Measurements from ENCODE around the gene NAGPA. TPM values are rescaled to one million over a fixed set of nuclear protein-coding genes. Genes with fewer than 3 reads are reported as not detected.

Gene NAGPA
- total and polyA plus RNA-seq, 9 donors = 4.1 to 6.4 (median 5.7) TPM

GRCh38 chr16:5007256-5007655 lies 26.5 kb downstream of the NAGPA start:
- 55% methylated on average over 3 of the region's 10 CpGs for WGBS (ENCODE audit: insufficient coverage)
- no peak for DNase-seq

GRCh38 chr16:5006348-5007193 lies 27.2 kb downstream of the NAGPA start:
- H3K36me3 ChIP-seq (ENCODE audit: control insufficient read depth, insufficient read depth, low read length) = no peaks in the 10 kb centered on the region
- peaks cover 2% of the 10 kb centered on the region for H3K4me1 ChIP-seq (ENCODE audit: control insufficient read depth, insufficient read depth, low read length)
- no peaks in the 10 kb centered on the region for H3K9me3 ChIP-seq (replicated peaks; ENCODE audit: control insufficient read depth, low read depth, low read length)
- H3K4me3 ChIP-seq (ENCODE audit: low read length) = no peak overlapping the region
- peak overlapping the region; percentile 25 for H3K27ac ChIP-seq (ENCODE audit: low read length)
- peaks cover 10% of the 10 kb centered on the region for H3K27me3 ChIP-seq (ENCODE audit: control insufficient read depth, insufficient read depth, low read length)
- WGBS (ENCODE audit: insufficient coverage) = 55% methylated on average over 16 of the region's 22 CpGs
- DNase-seq = peak; percentile 81

More at GRCh38 chr16:5007256-5007655, 26.5 kb downstream of the NAGPA start:
- Histone ChIP-seq H3K27me3 (ENCODE audit: control insufficient read depth, insufficient read depth, low read length) (peaks cover 10% of the 10 kb centered on the region), H3K4me3 (ENCODE audit: low read length) (no peak overlapping the region), H3K27ac (ENCODE audit: low read length) (no peak overlapping the region), H3K4me1 (ENCODE audit: control insufficient read depth, insufficient read depth, low read length) (peaks cover 2% of the 10 kb centered on the region), H3K36me3 (ENCODE audit: control insufficient read depth, insufficient read depth, low read length) (no peaks in the 10 kb centered on the region), H3K9me3 (replicated peaks; ENCODE audit: control insufficient read depth, low read depth, low read length) (no peaks in the 10 kb centered on the region)

GRCh38 chr16:5005916-5006315 lies 27.8 kb downstream of the NAGPA start:
- Histone ChIP-seq H3K4me3 (ENCODE audit: low read length) (no peak overlapping the region), H3K27ac (ENCODE audit: low read length) (no peak overlapping the region), H3K9me3 (replicated peaks; ENCODE audit: control insufficient read depth, low read depth, low read length) (no peaks in the 10 kb centered on the region), H3K27me3 (ENCODE audit: control insufficient read depth, insufficient read depth, low read length) (peaks cover 9% of the 10 kb centered on the region), H3K36me3 (ENCODE audit: control insufficient read depth, insufficient read depth, low read length) (no peaks in the 10 kb centered on the region), H3K4me1 (ENCODE audit: control insufficient read depth, insufficient read depth, low read length) (peaks cover 2% of the 10 kb centered on the region)
- WGBS (ENCODE audit: insufficient coverage) = 40% methylated on average over 2 of the region's 4 CpGs
- DNase-seq = no peak

DNA sequence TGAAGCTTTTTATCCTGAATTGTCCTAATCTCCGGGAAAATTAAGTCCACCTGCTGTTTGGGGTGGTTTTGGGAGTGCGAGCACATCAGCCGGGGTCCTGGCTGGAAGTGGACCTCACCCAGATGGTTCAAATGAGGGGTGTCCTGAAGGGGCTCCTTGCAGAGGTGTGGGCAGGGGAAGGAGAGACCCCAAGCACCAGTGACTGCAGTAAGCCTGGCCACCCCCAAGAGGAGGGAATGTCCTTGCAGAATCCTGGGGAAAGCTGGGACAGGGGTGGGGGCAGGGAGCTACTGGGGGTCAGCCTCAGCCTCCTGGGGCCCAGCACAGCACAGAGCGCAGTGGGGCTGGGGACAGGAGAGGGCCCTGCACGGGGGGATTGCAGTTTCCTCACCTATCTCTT lies 29.4 kb downstream of the NAGPA start:
- H3K4me3 ChIP-seq (ENCODE audit: low read length) = no peak overlapping the region
- no peak for DNase-seq
- H3K27me3 ChIP-seq (ENCODE audit: control insufficient read depth, insufficient read depth, low read length) = peaks cover 3% of the 10 kb centered on the region
- peaks cover 2% of the 10 kb centered on the region for H3K4me1 ChIP-seq (ENCODE audit: control insufficient read depth, insufficient read depth, low read length)
- no peaks in the 10 kb centered on the region for H3K36me3 ChIP-seq (ENCODE audit: control insufficient read depth, insufficient read depth, low read length)
- H3K9me3 ChIP-seq (replicated peaks; ENCODE audit: control insufficient read depth, low read depth, low read length) = no peaks in the 10 kb centered on the region
- no peak overlapping the region for H3K27ac ChIP-seq (ENCODE audit: low read length)
- 79% methylated on average over 4 of the region's 5 CpGs for WGBS (ENCODE audit: insufficient coverage)

DNA sequence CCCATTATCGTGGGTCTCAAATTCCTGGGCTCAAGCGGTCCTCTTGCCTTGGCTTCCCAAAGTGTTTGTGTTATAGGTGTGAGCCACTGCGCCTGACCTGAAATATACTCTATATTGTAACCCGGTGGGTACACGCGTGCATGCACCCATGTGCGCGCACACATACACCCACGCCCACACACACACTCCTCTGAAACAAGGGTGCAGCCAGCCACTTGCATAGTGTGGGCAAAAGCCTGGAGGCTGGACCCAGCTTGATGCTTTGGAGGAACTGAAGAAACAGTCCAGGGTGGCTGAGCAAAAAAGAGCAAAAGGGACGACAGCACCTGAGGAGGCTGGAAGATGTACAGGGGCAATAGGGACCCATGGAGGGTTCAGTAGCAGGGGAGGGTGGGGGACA lies 29.9 kb downstream of the NAGPA start:
- peaks cover 2% of the 10 kb centered on the region for H3K4me1 ChIP-seq (ENCODE audit: control insufficient read depth, insufficient read depth, low read length)
- no peaks in the 10 kb centered on the region for H3K9me3 ChIP-seq (replicated peaks; ENCODE audit: control insufficient read depth, low read depth, low read length)
- peaks cover 3% of the 10 kb centered on the region for H3K27me3 ChIP-seq (ENCODE audit: control insufficient read depth, insufficient read depth, low read length)
- H3K27ac ChIP-seq (ENCODE audit: low read length) = no peak overlapping the region
- no peaks in the 10 kb centered on the region for H3K36me3 ChIP-seq (ENCODE audit: control insufficient read depth, insufficient read depth, low read length)
- H3K4me3 ChIP-seq (ENCODE audit: low read length) = no peak overlapping the region
- WGBS (ENCODE audit: insufficient coverage) = 67% methylated on average over 1 of the region's 10 CpGs
- no peak for DNase-seq

DNA sequence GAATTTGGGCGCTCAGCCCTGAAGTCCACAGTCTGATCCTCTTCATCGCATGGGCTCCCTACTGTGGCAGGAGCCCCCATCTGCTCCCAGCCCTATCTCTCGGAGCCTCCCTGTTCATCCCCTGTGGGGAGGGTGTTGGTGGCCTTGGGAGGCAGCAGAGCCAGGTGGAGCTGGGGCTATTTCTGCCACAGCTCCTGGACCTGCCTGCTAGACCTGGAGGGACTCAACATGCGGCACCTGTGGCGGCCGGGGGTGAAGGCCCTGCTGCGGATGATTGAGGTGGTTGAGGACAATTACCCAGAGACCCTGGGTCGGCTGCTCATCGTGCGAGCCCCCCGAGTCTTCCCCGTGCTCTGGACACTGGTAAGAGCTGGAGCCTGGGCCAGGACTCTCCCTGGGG lies 30.5 kb downstream of the NAGPA start:
- peaks cover 3% of the 10 kb centered on the region for H3K27me3 ChIP-seq (ENCODE audit: control insufficient read depth, insufficient read depth, low read length)
- DNase-seq = no peak
- H3K4me3 ChIP-seq (ENCODE audit: low read length) = no peak overlapping the region
- H3K36me3 ChIP-seq (ENCODE audit: control insufficient read depth, insufficient read depth, low read length) = no peaks in the 10 kb centered on the region
- WGBS (ENCODE audit: insufficient coverage) = 79% methylated on average over 6 of the region's 12 CpGs
- H3K4me1 ChIP-seq (ENCODE audit: control insufficient read depth, insufficient read depth, low read length) = peaks cover 2% of the 10 kb centered on the region
- H3K9me3 ChIP-seq (replicated peaks; ENCODE audit: control insufficient read depth, low read depth, low read length) = no peaks in the 10 kb centered on the region
- H3K27ac ChIP-seq (ENCODE audit: low read length) = no peak overlapping the region

- no peaks in the 10 kb centered on the region for H3K9me3 ChIP-seq (replicated peaks; ENCODE audit: control insufficient read depth, low read depth, low read length)
- H3K36me3 ChIP-seq (ENCODE audit: control insufficient read depth, insufficient read depth, low read length) = no peaks in the 10 kb centered on the region
- peaks cover 2% of the 10 kb centered on the region for H3K4me1 ChIP-seq (ENCODE audit: control insufficient read depth, insufficient read depth, low read length)
- peaks cover 3% of the 10 kb centered on the region for H3K27me3 ChIP-seq (ENCODE audit: control insufficient read depth, insufficient read depth, low read length)
- no CpG with 5 or more reads among the region's 3 CpGs for WGBS (ENCODE audit: insufficient coverage)
- no peak for DNase-seq
- no peak overlapping the region for H3K27ac ChIP-seq (ENCODE audit: low read length)
- no peak overlapping the region for H3K4me3 ChIP-seq (ENCODE audit: low read length)
Measured at GRCh38 chr16:5002699-5003143, 31.0 kb downstream of the NAGPA start.

DNA sequence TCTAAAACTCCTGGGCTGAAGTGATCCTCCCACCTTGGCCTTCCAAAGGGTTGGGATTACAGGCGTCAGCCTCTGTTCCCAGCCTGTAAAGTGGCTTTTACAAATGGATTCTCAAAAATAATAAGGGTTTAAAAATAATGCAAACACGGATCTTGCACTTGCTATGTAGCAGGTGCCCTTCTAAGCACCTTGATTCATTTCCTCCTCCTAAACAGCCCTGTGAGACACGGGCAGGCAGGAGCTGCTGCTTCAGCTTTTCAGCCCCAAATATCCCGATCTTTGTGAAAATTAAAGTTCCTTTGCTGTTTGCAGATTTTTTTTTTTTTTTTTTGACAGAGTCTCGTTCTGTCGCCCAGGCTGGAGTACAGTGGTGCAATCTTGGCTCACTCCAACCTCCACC lies 31.7 kb downstream of the NAGPA start:
- no peaks in the 10 kb centered on the region for H3K36me3 ChIP-seq (ENCODE audit: control insufficient read depth, insufficient read depth, low read length)
- peaks cover 3% of the 10 kb centered on the region for H3K27me3 ChIP-seq (ENCODE audit: control insufficient read depth, insufficient read depth, low read length)
- H3K27ac ChIP-seq (ENCODE audit: low read length) = no peak overlapping the region
- WGBS (ENCODE audit: insufficient coverage) = no CpG with 5 or more reads among the region's 6 CpGs
- no peaks in the 10 kb centered on the region for H3K9me3 ChIP-seq (replicated peaks; ENCODE audit: control insufficient read depth, low read depth, low read length)
- H3K4me3 ChIP-seq (ENCODE audit: low read length) = no peak overlapping the region
- H3K4me1 ChIP-seq (ENCODE audit: control insufficient read depth, insufficient read depth, low read length) = peaks cover 2% of the 10 kb centered on the region
- DNase-seq = no peak

DNA sequence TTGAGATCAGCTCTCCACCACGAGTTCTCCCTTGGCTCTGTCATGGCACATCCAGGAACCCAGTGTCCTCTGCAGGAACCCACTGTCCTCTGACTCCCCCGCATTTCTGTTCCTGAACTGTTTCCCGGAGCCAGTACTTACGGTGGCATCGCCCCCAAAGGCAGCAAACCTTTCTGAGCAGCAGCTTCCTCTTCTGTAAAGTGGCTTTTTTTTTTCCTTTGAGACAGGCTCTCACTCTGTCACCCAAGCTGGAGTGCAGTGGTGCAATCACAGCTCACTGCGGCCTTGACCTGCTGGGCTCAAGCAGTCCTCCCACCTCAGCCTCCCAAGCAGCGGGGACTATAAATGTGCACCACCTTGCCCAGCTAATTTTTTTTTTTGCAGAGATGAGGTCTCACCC lies 32.2 kb downstream of the NAGPA start:
- no peaks in the 10 kb centered on the region for H3K4me1 ChIP-seq (ENCODE audit: control insufficient read depth, insufficient read depth, low read length)
- H3K27ac ChIP-seq (ENCODE audit: low read length) = no peak overlapping the region
- H3K4me3 ChIP-seq (ENCODE audit: low read length) = no peak overlapping the region
- WGBS (ENCODE audit: insufficient coverage) = 82% methylated on average over 6 of the region's 7 CpGs
- no peaks in the 10 kb centered on the region for H3K36me3 ChIP-seq (ENCODE audit: control insufficient read depth, insufficient read depth, low read length)
- H3K9me3 ChIP-seq (replicated peaks; ENCODE audit: control insufficient read depth, low read depth, low read length) = no peaks in the 10 kb centered on the region
- peaks cover 3% of the 10 kb centered on the region for H3K27me3 ChIP-seq (ENCODE audit: control insufficient read depth, insufficient read depth, low read length)
- no peak for DNase-seq

DNA sequence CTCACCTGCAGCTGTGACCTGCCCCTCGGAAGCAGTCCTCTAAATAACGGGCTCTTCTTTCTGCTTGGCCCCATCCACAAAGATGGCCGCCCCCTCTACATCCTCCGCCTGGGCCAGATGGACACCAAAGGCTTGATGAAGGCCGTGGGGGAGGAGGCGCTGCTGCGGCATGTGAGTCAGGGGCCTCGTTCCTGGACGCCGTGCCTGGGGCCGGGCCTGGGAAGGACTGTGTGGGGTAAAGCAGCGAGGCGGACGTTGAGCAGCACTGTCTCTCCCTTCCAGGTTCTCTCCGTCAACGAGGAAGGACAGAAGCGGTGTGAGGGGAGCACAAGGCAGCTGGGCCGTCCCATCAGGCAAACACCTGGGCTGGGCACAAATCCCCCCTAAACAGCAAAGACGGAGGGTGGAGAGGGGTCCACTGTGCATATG lies 33.1 kb downstream of the NAGPA start:
- 74% methylated on average over 10 of the region's 19 CpGs for WGBS (ENCODE audit: insufficient coverage)
- no peak overlapping the region for H3K4me3 ChIP-seq (ENCODE audit: low read length)
- peaks cover 3% of the 10 kb centered on the region for H3K27me3 ChIP-seq (ENCODE audit: control insufficient read depth, insufficient read depth, low read length)
- no peak overlapping the region for H3K27ac ChIP-seq (ENCODE audit: low read length)
- H3K4me1 ChIP-seq (ENCODE audit: control insufficient read depth, insufficient read depth, low read length) = no peaks in the 10 kb centered on the region
- H3K9me3 ChIP-seq (replicated peaks; ENCODE audit: control insufficient read depth, low read depth, low read length) = no peaks in the 10 kb centered on the region
- DNase-seq = no peak
- H3K36me3 ChIP-seq (ENCODE audit: control insufficient read depth, insufficient read depth, low read length) = no peaks in the 10 kb centered on the region
